H1 (cell line): ENCODE results near the gene WDR7. TPM values are rescaled to one million over a fixed set of nuclear protein-coding genes. Genes with fewer than 3 reads are reported as not detected.
A peak's percentile ranks its signal among the peaks of the same experiment; 100 is the strongest.

Experiments
- CTCF ChIA-PET: fragments of 300-600 bp; sonication (Branson Sonifier 250); formaldehyde crosslinking; loops from one replicate; lab custom pipeline; 2021; ENCODE audit not compliant: partially characterized antibody; lab: Charles Lee
- POLR2A ChIA-PET: fragments of 300-600 bp; sonication (Branson Sonifier 250); formaldehyde crosslinking; loops from one replicate; lab custom pipeline; 2021; ENCODE audit warnings: inconsistent platforms; ENCODE audit not compliant: partially characterized antibody; lab: Charles Lee
- DNase-seq, 2 experiments: peaks; one replicate each; pipeline versions ENCODE4 v3.0.0 to v3.0.0-alpha.2; 2010 to 2022; ENCODE audit warnings: low spot score in 2 of 2, low read depth in 1 of 2, mixed read lengths in 1 of 2
- FAIRE-seq: peaks from 2 replicates; lab custom pipeline; 2011; peaks lifted over from hg19 to GRCh38; lab: Jason Lieb, UNC
- H2AFZ ChIP-seq: 2 replicates; pipeline ENCODE4 v1.8.1; 2012; ENCODE audit warnings: low read length, inconsistent platforms
- H2AK5ac ChIP-seq: 2 replicates; pipeline ENCODE4 v1.6.1; 2013; ENCODE audit warnings: low read depth, low read length
- H2BK120ac ChIP-seq: replicated peaks from 2 replicates; pipeline ENCODE3; 2013; ENCODE audit warnings: low read depth, low read length, inconsistent platforms
- H2BK12ac ChIP-seq: 2 replicates; pipeline ENCODE4 v1.6.1; 2013; ENCODE audit warnings: low read depth, low read length
- H2BK15ac ChIP-seq: 2 replicates; pipeline ENCODE4 v1.6.1; 2013; ENCODE audit warnings: low read length
- H2BK20ac ChIP-seq: 2 replicates; pipeline ENCODE4 v1.6.1; 2013; ENCODE audit warnings: low read length
- H2BK5ac ChIP-seq: 2 replicates; pipeline ENCODE4 v1.6.1; 2013; ENCODE audit warnings: low read depth, low read length
- H3K14ac ChIP-seq: 2 replicates; pipeline ENCODE4 v1.6.1; 2013; ENCODE audit warnings: inconsistent platforms; ENCODE audit not compliant: insufficient read length
- H3K18ac ChIP-seq: 2 replicates; pipeline ENCODE4 v1.6.1; 2013; ENCODE audit warnings: low read length; ENCODE audit errors: extremely low read depth
- H3K23ac ChIP-seq: 2 replicates; pipeline ENCODE4 v1.6.1; 2013; ENCODE audit warnings: inconsistent platforms; ENCODE audit not compliant: insufficient read length
- H3K23me2 ChIP-seq: 2 replicates; pipeline ENCODE4 v1.6.1; 2013; ENCODE audit warnings: low read depth, low read length
- H3K27ac ChIP-seq: 2 replicates; pipeline ENCODE4 v1.6.1; 2011; ENCODE audit warnings: low read depth, low read length, inconsistent platforms
- H3K27me3 ChIP-seq, 4 experiments: replicated peaks in 1 of 4; 1 replicate in 1 of 4; 2 replicates in 3 of 4; pipeline versions ENCODE4 v1.6.1 to v1.8.1; 2011 to 2013; ENCODE audit warnings: low read length in 3 of 4, mild to moderate bottlenecking in 3 of 4, inconsistent platforms in 2 of 4, mixed read lengths in 2 of 4, moderate library complexity in 1 of 4; ENCODE audit not compliant: control insufficient read depth in 3 of 4, insufficient read depth in 3 of 4; ENCODE audit errors: extremely low read depth in 1 of 4
- H3K36me3 ChIP-seq, 4 experiments: 2 replicates each; pipeline versions ENCODE4 v1.6.1 to v1.8.1; 2011 to 2013; ENCODE audit warnings: mild to moderate bottlenecking in 4 of 4, low read length in 3 of 4, moderate library complexity in 2 of 4, control low read depth in 1 of 4, inconsistent platforms in 1 of 4; ENCODE audit not compliant: insufficient read depth in 4 of 4, control insufficient read depth in 2 of 4
- H3K4ac ChIP-seq: replicated peaks from 2 replicates; pipeline ENCODE3; 2013; ENCODE audit warnings: low read length, low read depth, mixed read lengths, inconsistent platforms; ENCODE audit not compliant: insufficient read length
- H3K4me1 ChIP-seq, 4 experiments: replicated peaks in 1 of 4; 1 replicate in 1 of 4; 2 replicates in 3 of 4; pipeline versions ENCODE4 v1.6.1 to v1.8.1; 2011 to 2013; ENCODE audit warnings: low read length in 3 of 4, inconsistent platforms in 2 of 4, mixed read lengths in 1 of 4; ENCODE audit not compliant: insufficient read depth in 4 of 4, control insufficient read depth in 3 of 4
- H3K4me2 ChIP-seq, 2 experiments: 2 replicates each; pipeline versions ENCODE4 v1.6.1 to v1.8.1; 2011 to 2013; ENCODE audit warnings: low read depth in 2 of 2, low read length in 2 of 2, control low read depth in 1 of 2, inconsistent platforms in 1 of 2, mild to moderate bottlenecking in 1 of 2; ENCODE audit not compliant: insufficient read depth in 1 of 2
- H3K4me3 ChIP-seq, 4 experiments: fragments of 200-600, 300-600 bp in 1 of 4; sonication (generic), shearing (Covaris generic), sonication (Bioruptor Twin) in 1 of 4; 2 replicates each; pipeline versions ENCODE4 v1.5.1 to v1.8.1; 2011 to 2016; ENCODE audit warnings: low read length in 4 of 4, low read depth in 3 of 4, control low read depth in 2 of 4, inconsistent platforms in 2 of 4, mild to moderate bottlenecking in 2 of 4, mixed read lengths in 1 of 4, moderate library complexity in 1 of 4; ENCODE audit not compliant: insufficient read depth in 2 of 4; ENCODE audit errors: extremely low read depth in 1 of 4
- H3K56ac ChIP-seq: replicated peaks from 2 replicates; pipeline ENCODE3; 2013; ENCODE audit warnings: low read depth, mild to moderate bottlenecking, mixed read lengths, low read length, inconsistent platforms; ENCODE audit not compliant: insufficient read length
- H3K79me1 ChIP-seq: 2 replicates; pipeline ENCODE4 v1.6.1; 2013; ENCODE audit warnings: low read depth, low read length, control low read depth
- H3K79me2 ChIP-seq, 2 experiments: 2 replicates each; pipeline versions ENCODE4 v1.6.1 to v1.8.1; 2012 to 2013; ENCODE audit warnings: low read length in 2 of 2, mild to moderate bottlenecking in 2 of 2, inconsistent platforms in 1 of 2; ENCODE audit not compliant: insufficient read depth in 2 of 2, control insufficient read depth in 1 of 2
- H3K9ac ChIP-seq, 4 experiments: replicated peaks in 1 of 4; 1 replicate in 1 of 4; 2 replicates in 3 of 4; pipeline versions ENCODE4 v1.6.1 to v1.8.1; 2011 to 2013; ENCODE audit warnings: low read depth in 3 of 4, low read length in 3 of 4, control low read depth in 2 of 4, mild to moderate bottlenecking in 2 of 4, moderate library complexity in 2 of 4, inconsistent platforms in 1 of 4; ENCODE audit errors: extremely low read depth in 1 of 4
- H3K9me3 ChIP-seq, 2 experiments: 2 replicates each; pipeline versions ENCODE4 v1.6.1 to v1.8.1; 2012 to 2013; ENCODE audit warnings: mild to moderate bottlenecking in 2 of 2, moderate library complexity in 2 of 2, control low read depth in 1 of 2, inconsistent platforms in 1 of 2, low read depth in 1 of 2, low read length in 1 of 2, mixed read lengths in 1 of 2; ENCODE audit not compliant: insufficient read depth in 2 of 2
- H4K20me1 ChIP-seq, 2 experiments: replicated peaks in 1 of 2; 2 replicates each; pipeline versions ENCODE3 to v1.8.1; 2011 to 2013; ENCODE audit warnings: inconsistent platforms in 2 of 2, low read length in 2 of 2, mild to moderate bottlenecking in 1 of 2; ENCODE audit not compliant: insufficient read depth in 2 of 2, control insufficient read depth in 1 of 2
- H4K5ac ChIP-seq: 2 replicates; pipeline ENCODE4 v1.6.1; 2013; ENCODE audit warnings: low read length, low read depth, mixed read lengths, inconsistent platforms; ENCODE audit not compliant: insufficient read length
- H4K8ac ChIP-seq: 2 replicates; pipeline ENCODE4 v1.8.0; 2013; ENCODE audit warnings: mild to moderate bottlenecking, moderate library complexity, low read length, inconsistent platforms; ENCODE audit not compliant: insufficient read depth; ENCODE audit errors: extremely low read depth
- H4K91ac ChIP-seq: replicated peaks from 2 replicates; pipeline ENCODE3; 2013; ENCODE audit warnings: low read length, mixed read lengths, inconsistent platforms; ENCODE audit not compliant: insufficient read length
- CHD2 ChIP-seq: IDR thresholded peaks from 2 replicates; pipeline ENCODE4 v1.6.1; 2012; ENCODE audit warnings: low read length, improper control_type of control experiment
- RAD21 ChIP-seq, 2 experiments: IDR thresholded peaks in 1 of 2; conservative IDR thresholded peaks in 1 of 2; 2 replicates each; pipeline ENCODE4 v1.6.1; 2011; ENCODE audit warnings: low read depth in 2 of 2, low read length in 2 of 2, improper control_type of control experiment in 1 of 2, inconsistent platforms in 1 of 2, mild to moderate bottlenecking in 1 of 2, moderate library complexity in 1 of 2
- TBP ChIP-seq: IDR thresholded peaks from 2 replicates; pipeline ENCODE4 v1.6.1; 2011; ENCODE audit warnings: low read depth, low read length, improper control_type of control experiment
- YY1 ChIP-seq: IDR thresholded peaks from 2 replicates; pipeline ENCODE4 v1.6.1; 2011; ENCODE audit warnings: low read depth, mild to moderate bottlenecking, low read length
- WGBS, 2 experiments: shearing (Covaris generic) in 1 of 2; methylation state at CpG; one replicate each; pipeline versions ENCODE4 v1.1.6 to v1.1.7; 2013 to 2015; ENCODE audit warnings: low lambda C conversion rate in 2 of 2, mixed read lengths in 2 of 2, inconsistent platforms in 1 of 2, low coverage in 1 of 2, missing lambda C conversion rate in 1 of 2; ENCODE audit not compliant: insufficient replicate concordance in 2 of 2, insufficient coverage in 1 of 2, insufficient read length in 1 of 2; ENCODE audit errors: extremely low coverage in 1 of 2, missing lambda C conversion rate in 1 of 2; 5-methylcytosine and 5-hydroxymethylcytosine counted together
- polyA plus RNA-seq, 7 experiments: library from polyadenylated mRNA; depleted of rRNA in 3 of 7; stranded (reverse) in 5 of 7; unstranded in 2 of 7; fragments of >200 nt in 5 of 7; fragments of 200-250 nt in 2 of 7; gene quantifications; 1 replicate in 5 of 7; 2 replicates in 1 of 7; 4 replicates in 1 of 7; pipeline versions ENCODE4 v1.2.1 to v1.2.3, GENCODE V29; 2011 to 2013; ENCODE audit warnings: missing spikeins in 2 of 7, mixed read lengths in 2 of 7
- total RNA-seq: library from RNA; stranded (reverse); fragmentation: NEBNext Ultra II Directional; extraction: Animal tissue kit (Norgen Biotek cat#: 25700); gene quantifications from 2 replicates; pipeline ENCODE4 v1.2.1, GENCODE V29; 2021
- TF ChIP-seq, protein P1 (sequence below), 3 experiments: IDR thresholded peaks; 1 replicate in 2 of 3; 2 replicates in 1 of 3; pipeline versions ENCODE4 v1.5.1 to v1.6.1; 2011; ENCODE audit warnings: low read length in 3 of 3, mild to moderate bottlenecking in 3 of 3, inconsistent platforms in 2 of 3, low read depth in 1 of 3, moderate library complexity in 1 of 3; ENCODE audit not compliant: insufficient read depth in 1 of 3; ENCODE audit errors: control extremely low read depth in 1 of 3

Gene WDR7
- total and polyA plus RNA-seq, 2 of the 8 experiments (the other 6 are each of a cell fraction or from before 2014, with no cell fraction given) = 5.5 to 15.2 TPM

DNA sequence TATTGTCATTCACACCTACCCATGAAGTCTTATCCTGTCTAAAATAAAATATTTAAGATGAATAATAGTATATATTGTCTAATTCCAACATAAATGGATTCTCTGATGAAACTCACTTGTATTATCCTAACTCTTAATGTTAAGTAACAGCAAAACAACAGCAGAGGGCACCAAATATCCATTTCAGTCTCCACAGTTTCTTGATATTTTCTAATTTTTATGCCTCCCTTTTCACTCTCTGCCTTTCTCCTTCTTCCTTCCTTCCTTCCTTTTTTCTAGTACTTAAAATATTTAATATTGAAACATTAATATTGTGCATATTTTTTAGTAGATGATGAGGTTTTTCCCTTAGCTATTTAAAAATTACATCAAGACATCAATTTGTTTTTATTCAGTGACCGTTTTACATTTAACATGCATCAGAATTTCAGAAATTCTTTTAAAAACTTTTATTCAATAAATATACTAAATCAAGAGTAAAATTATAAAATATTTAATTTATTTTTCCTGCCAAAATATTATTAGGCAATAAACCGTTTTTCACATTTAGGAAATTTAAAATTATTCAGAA, 97.6 kb downstream of the WDR7 start:
- no peaks in the 10 kb centered on the region for H3K4me1 ChIP-seq
- H2BK120ac ChIP-seq = no peak overlapping the region
- TF ChIP-seq TBP (no peak), CHD2 (no peak), YY1 (no peak), RAD21 (IDR thresholded peaks at IDR 0.05 in 1 of 2, conservative IDR thresholded peaks at IDR 0.05 in 1 of 2; ENCODE audit: low read depth in 2 of 2, low read length in 2 of 2) (peak; percentile 68 to 81)
- TF ChIP-seq, protein P1, sequence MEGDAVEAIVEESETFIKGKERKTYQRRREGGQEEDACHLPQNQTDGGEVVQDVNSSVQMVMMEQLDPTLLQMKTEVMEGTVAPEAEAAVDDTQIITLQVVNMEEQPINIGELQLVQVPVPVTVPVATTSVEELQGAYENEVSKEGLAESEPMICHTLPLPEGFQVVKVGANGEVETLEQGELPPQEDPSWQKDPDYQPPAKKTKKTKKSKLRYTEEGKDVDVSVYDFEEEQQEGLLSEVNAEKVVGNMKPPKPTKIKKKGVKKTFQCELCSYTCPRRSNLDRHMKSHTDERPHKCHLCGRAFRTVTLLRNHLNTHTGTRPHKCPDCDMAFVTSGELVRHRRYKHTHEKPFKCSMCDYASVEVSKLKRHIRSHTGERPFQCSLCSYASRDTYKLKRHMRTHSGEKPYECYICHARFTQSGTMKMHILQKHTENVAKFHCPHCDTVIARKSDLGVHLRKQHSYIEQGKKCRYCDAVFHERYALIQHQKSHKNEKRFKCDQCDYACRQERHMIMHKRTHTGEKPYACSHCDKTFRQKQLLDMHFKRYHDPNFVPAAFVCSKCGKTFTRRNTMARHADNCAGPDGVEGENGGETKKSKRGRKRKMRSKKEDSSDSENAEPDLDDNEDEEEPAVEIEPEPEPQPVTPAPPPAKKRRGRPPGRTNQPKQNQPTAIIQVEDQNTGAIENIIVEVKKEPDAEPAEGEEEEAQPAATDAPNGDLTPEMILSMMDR (IDR thresholded peaks at IDR 0.05; ENCODE audit: control extremely low read depth in 1 of 3, insufficient read depth in 1 of 3, low read depth in 1 of 3, low read length in 3 of 3) = peak in 2 of 3 experiments; percentile 35 to 51; a peak in 2 of 4 replicates
- no peak overlapping the region for H4K5ac ChIP-seq
- no peak overlapping the region for H3K4me3 ChIP-seq
- no peaks in the 10 kb centered on the region for H3K9me3 ChIP-seq
- no peaks in the 10 kb centered on the region for H4K20me1 ChIP-seq
- CTCF ChIA-PET = interaction anchor here (0.5 to 1.9 kb wide), 5 partner anchors 8 to 815 kb away, joined by 3 to 5 read pairs (median 3); no protein-coding TSS in a partner anchor
- H3K27ac ChIP-seq = no peak overlapping the region
- DNase-seq (no peak), FAIRE-seq (no peak)
- WGBS, 2 experiments = 66% methylated on average over 2 of the region's 2 CpGs; no CpG with 5 or more reads in 1 of the 2 experiments
- H3K4me2 ChIP-seq = no peak overlapping the region
- H2AFZ ChIP-seq = no peak overlapping the region
- no peak overlapping the region for H3K9ac ChIP-seq
- POLR2A ChIA-PET = no interaction called here
- H2BK15ac ChIP-seq = no peak overlapping the region
- no peak overlapping the region for H3K4ac ChIP-seq
- H2BK12ac ChIP-seq = no peak overlapping the region
- H2BK20ac ChIP-seq = no peak overlapping the region
- no peaks in the 10 kb centered on the region for H3K27me3 ChIP-seq
- no peak overlapping the region for H4K8ac ChIP-seq
- no peak overlapping the region for H2AK5ac ChIP-seq
- no peak overlapping the region for H3K56ac ChIP-seq
- no peak overlapping the region for H4K91ac ChIP-seq
- no peak overlapping the region for H3K23ac ChIP-seq
- no peak overlapping the region for H3K14ac ChIP-seq
- no peaks in the 10 kb centered on the region for H3K23me2 ChIP-seq
- H3K79me2 ChIP-seq = no peaks in the 10 kb centered on the region
- H3K36me3 ChIP-seq = no peaks in the 10 kb centered on the region
- no peak overlapping the region for H2BK5ac ChIP-seq
- no peak overlapping the region for H3K18ac ChIP-seq
- H3K79me1 ChIP-seq = no peaks in the 10 kb centered on the region
